Stimulated activated CD8-positive, alpha-beta memory T cell treated with anti-CD3 and anti-CD28 coated beads, Interleukin-2, amount 100 ng/mL, for 1 hour (primary cell): ENCODE data around the gene CAMK1.
"Not testable (repeated sequence)": the region's sequence is repeated elsewhere in the genome, so short reads cannot be mapped to it uniquely, and the experiment has no call there.

ENCODE experiments used
- DNase-seq, 2 donors: peaks; one replicate each; pipeline ENCODE4 v3.0.0-alpha.2; 2020; ENCODE audit warnings: low read depth in 2 of 2

Gene CAMK1

GRCh38 chr3:9776896-9777693, 7.3 kb upstream of the CAMK1 start:
- no peak for DNase-seq

GRCh38 chr3:9771007-9771406, 1.3 kb upstream of the CAMK1 start:
- not testable (repeated sequence) for DNase-seq

- DNase-seq: no peak
Measured at GRCh38 chr3:9770276-9770812, 597 bp upstream of the CAMK1 start.

- DNase-seq: no peak
Measured at GRCh38 chr3:9769012-9769411, 735 bp downstream of the CAMK1 start.

GRCh38 chr3:9768141-9768775, 1.5 kb downstream of the CAMK1 start:
- DNase-seq: no peak

GRCh38 chr3:9767418-9767817, 2.3 kb downstream of the CAMK1 start:
- no peak for DNase-seq

GRCh38 chr3:9765865-9766264, 3.9 kb downstream of the CAMK1 start:
- no peak for DNase-seq

- DNase-seq: no peak
Measured at GRCh38 chr3:9762871-9763270, 6.9 kb downstream of the CAMK1 start.

- no peak for DNase-seq
Measured at GRCh38 chr3:9761919-9762318, 7.8 kb downstream of the CAMK1 start.

GRCh38 chr3:9760779-9761505, 8.8 kb downstream of the CAMK1 start:
- DNase-seq: no peak

GRCh38 chr3:9757427-9757826, 12.3 kb downstream of the CAMK1 start:
- no peak for DNase-seq

- no peak for DNase-seq
Measured at GRCh38 chr3:9754678-9755077, 15.1 kb downstream of the CAMK1 start.

- no peak for DNase-seq
Measured at GRCh38 chr3:9750556-9751411, 19.0 kb downstream of the CAMK1 start.

- peak; percentile 84 to 91 for DNase-seq
Measured at GRCh38 chr3:9749645-9750555, 19.8 kb downstream of the CAMK1 start, which contains the start of gene OGG1. Gene OGG1 (plus strand): TSS chr3:9749952. CDS start chr3:9750287, 335 bp downstream.

GRCh38 chr3:9749296-9749644, 20.5 kb downstream of the CAMK1 start:
- no peak for DNase-seq

GRCh38 chr3:9748031-9748430, 21.7 kb downstream of the CAMK1 start:
- DNase-seq: no peak

- DNase-seq: no peak
Measured at GRCh38 chr3:9747267-9747666, 22.5 kb downstream of the CAMK1 start.

- DNase-seq: no peak
Measured at GRCh38 chr3:9746330-9746729, 23.4 kb downstream of the CAMK1 start.

- no peak for DNase-seq
Measured at GRCh38 chr3:9745521-9745920, 24.2 kb downstream of the CAMK1 start.

- no peak for DNase-seq
Measured at GRCh38 chr3:9744162-9744561, 25.6 kb downstream of the CAMK1 start.
